Fibroblast of lung (primary cell): ENCODE data around the gene SMC5. TPM values are rescaled to one million over a fixed set of nuclear protein-coding genes. Genes with fewer than 3 reads are reported as not detected.
A peak's percentile ranks its signal among the peaks of the same experiment; 100 is the strongest.

Source experiments
- DNase-seq, 2 donors: peaks; one replicate each; pipeline versions ENCODE4 v3.0.0 to v3.0.0-alpha.2; 2010; ENCODE audit warnings: low read depth in 2 of 2
- H2AFZ ChIP-seq: 2 replicates; pipeline ENCODE4 v1.5.1; 2012; ENCODE audit warnings: low read length, control low read depth, inconsistent platforms
- H3K27ac ChIP-seq: 2 replicates; pipeline ENCODE4 v1.5.1; 2011; ENCODE audit warnings: low read length, control low read depth; ENCODE audit not compliant: insufficient read depth
- H3K27me3 ChIP-seq: 2 replicates; pipeline ENCODE4 v1.5.1; 2011; ENCODE audit warnings: mild to moderate bottlenecking, low read length; ENCODE audit not compliant: control insufficient read depth, insufficient read depth
- H3K36me3 ChIP-seq: 2 replicates; pipeline ENCODE4 v1.5.1; 2011; ENCODE audit warnings: low read length; ENCODE audit not compliant: control insufficient read depth, insufficient read depth
- H3K4me1 ChIP-seq: 2 replicates; pipeline ENCODE4 v1.5.1; 2011; ENCODE audit warnings: low read length; ENCODE audit not compliant: control insufficient read depth, insufficient read depth; ENCODE audit errors: extremely low read depth
- H3K4me2 ChIP-seq: 2 replicates; pipeline ENCODE4 v1.5.1; 2011; ENCODE audit warnings: low read length, control low read depth; ENCODE audit not compliant: insufficient read depth; ENCODE audit errors: extremely low read depth
- H3K4me3 ChIP-seq, 4 experiments: fragments of 200-600 bp in 1 of 4; sonication (generic) in 1 of 4; replicated peaks in 1 of 4; 2 replicates each; pipeline ENCODE4 v1.5.1; 2011 to 2016; ENCODE audit warnings: low read length in 4 of 4, low read depth in 3 of 4, mild to moderate bottlenecking in 3 of 4, control low read depth in 2 of 4, inconsistent platforms in 1 of 4, mixed read lengths in 1 of 4; ENCODE audit not compliant: insufficient read depth in 1 of 4; ENCODE audit errors: control extremely low read depth in 1 of 4
- H3K79me2 ChIP-seq: 2 replicates; pipeline ENCODE4 v1.5.1; 2012; ENCODE audit warnings: mild to moderate bottlenecking, low read length, inconsistent platforms; ENCODE audit not compliant: control insufficient read depth, insufficient read depth
- H3K9ac ChIP-seq: 2 replicates; pipeline ENCODE4 v1.5.1; 2011; ENCODE audit warnings: mild to moderate bottlenecking, low read length, control low read depth; ENCODE audit not compliant: insufficient read depth
- H3K9me3 ChIP-seq: 2 replicates; pipeline ENCODE4 v1.5.1; 2012; ENCODE audit warnings: low read depth, low read length; ENCODE audit not compliant: control insufficient read depth, insufficient read depth
- H4K20me1 ChIP-seq: 2 replicates; pipeline ENCODE4 v1.5.1; 2011; ENCODE audit warnings: low read length; ENCODE audit not compliant: control insufficient read depth, insufficient read depth; ENCODE audit errors: extremely low read depth
- CTCF ChIP-seq, 2 donors: IDR thresholded peaks in 1 of 2; conservative IDR thresholded peaks in 1 of 2; 1 replicate in 1 of 2; 2 replicates in 1 of 2; pipeline ENCODE4 v1.5.1; 2011 to 2012; ENCODE audit warnings: low read length in 2 of 2, control low read depth in 1 of 2, inconsistent platforms in 1 of 2, low read depth in 1 of 2, mild to moderate bottlenecking in 1 of 2
- EZH2 ChIP-seq: IDR thresholded peaks from 2 replicates; pipeline ENCODE4 v1.5.1; 2012; ENCODE audit warnings: low read length, control low read depth, mild to moderate bottlenecking; ENCODE audit errors: missing control alignments
- polyA plus RNA-seq, 2 donors: library from polyadenylated mRNA; depleted of rRNA in 1 of 2; stranded (reverse) in 1 of 2; unstranded in 1 of 2; fragments of >200 nt; gene quantifications; 2 replicates each; pipeline ENCODE4 v1.2.1, GENCODE V29; 2011 to 2012; ENCODE audit warnings: missing spikeins in 1 of 2
- total RNA-seq: library from RNA; depleted of rRNA; stranded (reverse); fragments of >200 nt; gene quantifications from 2 replicates; pipeline ENCODE4 v1.2.1, GENCODE V29; 2014

SMC5 gene
- total and polyA plus RNA-seq, 2 donors (not counting 1 experiment from before 2014, with no cell fraction given) = 21.6 to 29.2 TPM

- Histone ChIP-seq H3K9ac (no peak overlapping the region), H3K27ac (no peak overlapping the region), H3K4me2 (no peak overlapping the region), H3K4me3 (no peak overlapping the region), H3K27me3 (no peaks in the 10 kb centered on the region), H2AFZ (no peak overlapping the region), H3K4me1 (no peaks in the 10 kb centered on the region), H3K36me3 (no peaks in the 10 kb centered on the region), H4K20me1 (peaks cover 6% of the 10 kb centered on the region), H3K9me3 (no peaks in the 10 kb centered on the region), H3K79me2 (peaks cover 21% of the 10 kb centered on the region)
- TF ChIP-seq CTCF (conservative IDR thresholded peaks at IDR 0.05 in 1 of 2, IDR thresholded peaks at IDR 0.05 in 1 of 2; ENCODE audit: low read depth in 1 of 2, low read length in 2 of 2) (no peak), EZH2 (no peak)
- DNase-seq = no peak
These were observed 136.9 kb downstream of the SMC5 start for GRCh38 chr9:70395652-70396051.

- no peak overlapping the region for H3K9ac ChIP-seq
- H2AFZ ChIP-seq = no peak overlapping the region
- H3K4me3 ChIP-seq = no peak overlapping the region
- no peak for DNase-seq
- H3K9me3 ChIP-seq = no peaks in the 10 kb centered on the region
- no peaks in the 10 kb centered on the region for H3K27me3 ChIP-seq
- H3K79me2 ChIP-seq = peaks cover 29% of the 10 kb centered on the region
- H3K36me3 ChIP-seq = no peaks in the 10 kb centered on the region
- peaks cover 6% of the 10 kb centered on the region for H4K20me1 ChIP-seq
- H3K4me1 ChIP-seq = peaks cover under 1% of the 10 kb centered on the region
- no peak overlapping the region for H3K4me2 ChIP-seq
- no peak overlapping the region for H3K27ac ChIP-seq
- TF ChIP-seq CTCF (conservative IDR thresholded peaks at IDR 0.05 in 1 of 2, IDR thresholded peaks at IDR 0.05 in 1 of 2; ENCODE audit: low read depth in 1 of 2, low read length in 2 of 2) (no peak), EZH2 (no peak)
These were observed 139.4 kb downstream of the SMC5 start for GRCh38 chr9:70398145-70398556.

DNA sequence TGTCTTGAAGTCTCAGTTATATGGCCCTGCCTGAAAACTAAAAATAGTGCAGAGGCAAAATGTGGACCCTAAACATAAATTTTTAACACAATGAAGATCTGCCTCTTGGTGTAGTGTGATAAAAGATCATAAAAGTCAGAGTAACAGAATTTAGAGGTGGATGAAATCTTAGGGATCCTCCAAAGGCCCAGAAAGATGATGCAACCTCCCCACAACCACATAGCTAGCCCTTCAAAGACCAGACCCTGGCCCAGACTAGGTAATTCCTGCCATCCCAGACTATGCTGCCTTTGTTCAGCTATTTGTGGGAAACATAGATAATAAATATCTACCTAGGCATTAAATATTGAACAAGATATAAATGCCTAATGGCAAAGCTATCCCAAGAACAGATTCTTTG lies 140.4 kb downstream of the SMC5 start:
- peaks cover 36% of the 10 kb centered on the region for H3K79me2 ChIP-seq
- H4K20me1 ChIP-seq = peaks cover 6% of the 10 kb centered on the region
- no peak for TF ChIP-seq EZH2
- no peak for TF ChIP-seq CTCF (conservative IDR thresholded peaks at IDR 0.05 in 1 of 2, IDR thresholded peaks at IDR 0.05 in 1 of 2; ENCODE audit: low read depth in 1 of 2, low read length in 2 of 2)
- DNase-seq = no peak
- no peaks in the 10 kb centered on the region for H3K27me3 ChIP-seq
- no peak overlapping the region for H2AFZ ChIP-seq
- peak overlapping the region in 1 of 4 experiments; percentile 5 for H3K4me3 ChIP-seq
- no peaks in the 10 kb centered on the region for H3K9me3 ChIP-seq
- no peaks in the 10 kb centered on the region for H3K36me3 ChIP-seq
- no peak overlapping the region for H3K4me2 ChIP-seq
- H3K4me1 ChIP-seq = peaks cover 5% of the 10 kb centered on the region
- no peak overlapping the region for H3K27ac ChIP-seq
- no peak overlapping the region for H3K9ac ChIP-seq
